ENCODE measurements around the gene MAP2K5. TPM values are rescaled to one million over a fixed set of nuclear protein-coding genes. Genes with fewer than 3 reads are reported as not detected.

The MAP2K5 gene
- total RNA-seq, 1 experiment from 2014 or later = 15.0 TPM

- no peak overlapping the region for H3K56ac ChIP-seq (ENCODE audit: insufficient read length, low read depth, low read length)
- no peak overlapping the region for H3K18ac ChIP-seq (ENCODE audit: insufficient read length, low read depth, low read length)
- H2AFZ ChIP-seq (ENCODE audit: low read length) = no peak overlapping the region
- no peaks in the 10 kb centered on the region for H3K23me2 ChIP-seq (ENCODE audit: insufficient read length, low read depth, low read length, poor library complexity, severe bottlenecking)
- peaks cover 11 to 16% of the 10 kb centered on the region in 2 experiments for H3K4me1 Mint-ChIP-seq
- no peak overlapping the region for H2BK5ac ChIP-seq (ENCODE audit: insufficient read length, low read length)
- no peaks in the 10 kb centered on the region for H3K79me2 ChIP-seq (ENCODE audit: insufficient read depth, low read length)
- no peaks in the 10 kb centered on the region for H3K27me3 Mint-ChIP-seq (ENCODE audit: low read depth)
- no peak for TF ChIP-seq CTCF (conservative IDR thresholded peaks at IDR 0.05)
- H4K20me1 ChIP-seq (ENCODE audit: control insufficient read depth, insufficient read depth, insufficient read length) = no peaks in the 10 kb centered on the region
- no peaks in the 10 kb centered on the region for H3K9me3 Mint-ChIP-seq
- H4K5ac ChIP-seq (ENCODE audit: insufficient read length, low read depth, low read length) = no peak overlapping the region
- no peak overlapping the region for H3K14ac ChIP-seq (ENCODE audit: insufficient read depth, low read length)
- no peak overlapping the region for H2BK12ac ChIP-seq (ENCODE audit: insufficient read length, low read depth, low read length)
- H2BK120ac ChIP-seq (ENCODE audit: low read depth, low read length, poor library complexity, severe bottlenecking) = no peak overlapping the region
- peaks cover 6% of the 10 kb centered on the region for H3K4me1 ChIP-seq (ENCODE audit: insufficient read depth, low read length)
- no peak overlapping the region for H3T11ph ChIP-seq (ENCODE audit: low read length)
- no peak overlapping the region for H2BK15ac ChIP-seq (ENCODE audit: low read depth, low read length)
- no peak overlapping the region; a peak in 1 of 7 replicates for H3K27ac Mint-ChIP-seq
- H3K4me3 Mint-ChIP-seq = no peak overlapping the region
- no peak overlapping the region for H2BK20ac ChIP-seq (ENCODE audit: low read depth, low read length, poor library complexity, severe bottlenecking)
- H3K79me1 ChIP-seq (ENCODE audit: insufficient read depth, low read depth, low read length, poor library complexity, severe bottlenecking) = no peaks in the 10 kb centered on the region
- no peaks in the 10 kb centered on the region for H3K36me3 Mint-ChIP-seq (ENCODE audit: insufficient read depth in 1 of 3, low read depth in 3 of 3)
- H3K4me2 ChIP-seq (ENCODE audit: insufficient read depth, insufficient read length, low read length) = no peak overlapping the region
- H2AK5ac ChIP-seq (ENCODE audit: insufficient read length, low read length) = no peak overlapping the region
- no peak for DNase-seq
- no peak overlapping the region for H3K9ac ChIP-seq (ENCODE audit: extremely low read depth, insufficient read length, low read length)
- H3K27me3 ChIP-seq (ENCODE audit: insufficient read depth, low read length) = no peaks in the 10 kb centered on the region
- no CpG with 5 or more reads among the region's 6 CpGs for WGBS (ENCODE audit: extremely low coverage, insufficient read length, low lambda C conversion rate)
- no peaks in the 10 kb centered on the region for H3K9me3 ChIP-seq (ENCODE audit: control insufficient read depth, low read depth, low read length)
- no peak overlapping the region for H4K91ac ChIP-seq (ENCODE audit: insufficient read length, low read depth, low read length)
- no peak overlapping the region for H3K27ac ChIP-seq (ENCODE audit: insufficient read length, low read depth, low read length)
- H3K4ac ChIP-seq (ENCODE audit: low read depth, low read length) = no peak overlapping the region
- H4K8ac ChIP-seq (replicated peaks; ENCODE audit: insufficient read length, low read depth, low read length) = no peak overlapping the region
- H3K23ac ChIP-seq (ENCODE audit: insufficient read length, low read depth, low read length) = no peak overlapping the region
Measured at GRCh38 chr15:67504056-67504455, 38.4 kb upstream of the MAP2K5 start.
